Left cardiac atrium (tissue), 4 donors: ENCODE measurements around the gene STRADA. TPM values are rescaled to one million over a fixed set of nuclear protein-coding genes. Genes with fewer than 3 reads are reported as not detected.

Source experiments
- ATAC-seq, 2 donors: fragments of 200-7000 bp; cut with Tn5 transposase; one replicate each; pipeline ENCODE4 v1.9.1; 2020; ENCODE audit warnings: mild to moderate bottlenecking in 2 of 2, moderate library complexity in 2 of 2
- DNase-seq: peaks from one replicate; pipeline ENCODE4 v3.0.0-alpha.2; 2020
- intact Hi-C, 2 donors: fragments of 100-400 bp; cut with DNase I; formaldehyde crosslinking; loops; one replicate each; pipeline versions ENCODE4 v1.14.1 to v1.15.1; 2022 to 2023
- long read RNA-seq: library from polyadenylated mRNA; unstranded; transcript quantifications from one replicate; pipeline ENCODE4 v2.0.0, GENCODE V29; 2021
- total RNA-seq, 2 donors: library from RNA; stranded (reverse); fragmentation: NEBNext Ultra II Directional; extraction: Animal tissue kit (Norgen Biotek cat#: 25700); gene quantifications; one replicate each; pipeline ENCODE4 v1.2.1, GENCODE V29; 2021
- donor health status: DM: no; HTN: yes; CAD: no.
- donor health status: DM: no; HTN: yes; CAD: no; lungs with severe emphysema.
- donor health status: DM: yes; HTN: yes; CAD: no.
- donor health status: Dilated cardiomyopathy.

STRADA gene, protein sequence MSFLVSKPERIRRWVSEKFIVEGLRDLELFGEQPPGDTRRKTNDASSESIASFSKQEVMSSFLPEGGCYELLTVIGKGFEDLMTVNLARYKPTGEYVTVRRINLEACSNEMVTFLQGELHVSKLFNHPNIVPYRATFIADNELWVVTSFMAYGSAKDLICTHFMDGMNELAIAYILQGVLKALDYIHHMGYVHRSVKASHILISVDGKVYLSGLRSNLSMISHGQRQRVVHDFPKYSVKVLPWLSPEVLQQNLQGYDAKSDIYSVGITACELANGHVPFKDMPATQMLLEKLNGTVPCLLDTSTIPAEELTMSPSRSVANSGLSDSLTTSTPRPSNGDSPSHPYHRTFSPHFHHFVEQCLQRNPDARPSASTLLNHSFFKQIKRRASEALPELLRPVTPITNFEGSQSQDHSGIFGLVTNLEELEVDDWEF
- 10 to 100 TPM; 21.2 to 23.7 TPM for total RNA-seq
- long read RNA-seq, partial matches to known transcripts = 2 of 8 reads
- long read RNA-seq, other reads (novel, unspliced or antisense) = 3 of 8 reads

DNA sequence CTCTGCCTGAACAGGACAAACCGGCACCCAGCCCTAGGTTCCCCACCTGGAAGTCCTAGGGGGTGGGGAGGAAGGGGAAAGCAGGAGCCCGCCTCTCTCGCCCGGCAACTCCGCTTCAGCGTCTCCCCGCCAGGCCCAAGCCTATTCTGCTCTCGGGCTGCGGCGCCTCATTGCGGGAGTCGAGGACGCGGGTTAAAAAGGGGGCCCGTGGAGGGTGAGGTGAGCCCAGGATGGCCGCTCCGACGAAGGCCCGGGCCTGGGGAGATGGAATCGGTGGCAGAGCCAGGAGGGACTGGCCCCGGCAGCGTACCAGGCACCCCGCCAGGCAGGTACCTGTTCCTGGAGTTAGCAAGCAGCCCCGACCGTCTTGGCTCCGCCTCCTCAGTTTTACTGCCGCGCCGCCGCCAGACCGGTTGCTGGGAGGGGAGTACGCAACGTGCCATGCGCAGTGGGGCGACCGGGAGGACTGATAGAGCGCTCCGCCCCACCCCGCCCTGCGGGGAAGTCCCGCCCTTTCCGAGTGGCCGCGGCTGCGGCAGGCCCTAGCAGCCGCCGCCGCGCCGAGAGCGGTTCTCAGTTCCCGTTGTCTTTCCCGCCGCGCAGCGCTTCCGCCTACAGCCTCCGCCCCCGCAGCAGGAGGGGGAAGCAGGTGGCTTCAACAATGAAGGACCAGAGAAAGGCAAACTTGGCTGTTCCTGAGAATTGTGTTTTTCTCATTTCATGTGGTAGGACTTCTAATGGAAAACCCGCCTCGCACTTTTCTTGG is at the start of gene STRADA:
Gene STRADA (minus strand): TSS at position 392 of the 766 bp plus-strand sequence. CDS start 13,430 bp downstream, outside the sequence.
- peak; percentile 98 for DNase-seq
- ATAC-seq = peak; percentile 99 to 100
- intact Hi-C loops = no loop called here

DNA sequence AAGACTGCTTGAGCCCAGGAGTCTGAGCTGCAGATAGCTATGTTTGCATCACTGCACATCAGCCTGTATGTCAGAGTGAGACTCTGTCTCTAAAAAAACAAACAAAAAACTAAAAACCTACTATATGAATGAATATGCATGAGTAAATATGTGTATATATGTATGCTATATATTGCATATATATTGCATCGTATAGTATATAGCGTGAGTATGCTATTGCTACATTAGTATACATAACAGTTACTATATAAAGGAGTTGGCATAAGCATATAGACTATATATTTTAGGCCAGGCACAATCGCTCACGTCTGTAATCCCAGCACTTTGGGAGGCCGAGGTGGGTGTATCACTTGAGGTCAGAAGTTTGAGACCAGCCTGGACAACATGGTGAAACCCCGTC is 48.5 kb upstream of the STRADA start:
- no peak for DNase-seq
- ATAC-seq = no peak
- intact Hi-C loops = loop anchor here in 1 of 2 donors (10.0 kb wide), 1 partner anchor 735 kb away; no protein-coding TSS in a partner anchor

DNA sequence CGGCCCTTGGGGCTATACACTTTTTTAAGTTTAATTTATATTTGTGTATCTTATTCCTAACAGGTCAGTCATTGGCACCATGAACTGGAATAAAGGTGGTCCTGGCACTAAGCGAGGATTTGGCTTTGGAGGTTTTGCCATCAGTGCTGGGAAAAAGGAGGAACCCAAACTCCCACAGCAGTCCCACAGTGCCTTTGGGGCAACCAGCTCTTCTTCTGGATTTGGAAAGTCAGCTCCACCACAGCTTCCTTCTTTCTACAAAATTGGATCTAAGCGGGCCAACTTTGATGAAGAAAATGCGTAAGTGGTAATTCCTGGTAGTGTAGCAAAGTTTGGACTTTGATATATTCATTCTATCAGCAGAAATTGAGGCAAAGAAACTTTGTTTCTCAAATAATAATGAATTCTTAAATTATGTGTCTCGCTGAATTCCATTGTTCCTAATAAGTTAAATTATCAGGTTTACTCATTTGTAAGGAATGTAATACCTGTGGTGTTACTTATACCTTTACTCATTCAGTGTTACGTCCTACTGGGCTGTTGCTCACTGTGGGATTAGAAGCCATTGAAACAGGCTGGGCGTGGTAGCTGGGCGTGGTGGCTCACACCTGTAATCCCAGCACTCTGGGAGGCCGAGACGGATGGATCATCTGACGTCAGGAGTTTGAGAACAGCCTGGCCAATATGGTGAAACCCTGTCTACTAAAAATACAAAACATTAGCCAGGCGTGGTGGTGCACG is 45.5 kb upstream of the STRADA start:
- DNase-seq (no peak), ATAC-seq (no peak)
- intact Hi-C loops = no loop called here

DNA sequence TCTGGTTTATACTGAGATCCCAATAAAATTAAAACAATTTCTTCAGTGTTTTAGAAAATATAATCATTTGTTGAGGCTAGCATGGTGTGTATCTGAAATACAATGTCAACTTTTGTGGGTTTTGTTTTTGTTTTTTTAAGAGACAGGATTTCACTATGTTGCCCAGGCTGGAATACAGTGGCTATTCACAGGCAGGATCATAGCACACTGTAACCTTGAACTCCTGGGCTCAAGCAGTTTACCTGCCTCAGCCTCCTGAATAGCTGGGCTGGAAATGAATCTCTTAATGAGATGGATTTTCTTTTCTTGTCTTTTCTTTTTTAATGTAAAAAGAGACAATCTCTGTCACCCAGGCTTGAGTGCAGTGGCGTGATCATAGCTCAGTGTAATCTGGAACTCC is 44.5 kb upstream of the STRADA start:
- ATAC-seq = no peak
- intact Hi-C loops = no loop called here
- DNase-seq = no peak

DNA sequence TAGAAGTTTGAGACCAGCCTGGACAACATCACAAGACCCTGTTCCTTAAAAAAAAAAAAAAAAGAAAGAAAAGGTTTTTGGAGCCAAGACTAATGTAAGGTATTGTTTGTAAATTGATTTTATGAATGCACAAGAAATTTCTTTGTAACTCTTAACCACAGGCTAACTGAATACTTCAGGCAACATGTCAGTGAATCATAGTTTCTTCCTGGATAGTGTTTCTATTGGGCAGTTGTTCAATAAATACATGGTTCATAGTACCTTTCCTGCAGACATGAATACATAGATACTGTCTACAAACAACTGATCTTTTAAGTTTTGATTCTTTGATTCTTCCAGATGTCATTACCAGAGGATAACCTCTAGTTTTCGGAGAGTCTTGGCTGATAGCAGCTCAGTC is 44.0 kb upstream of the STRADA start:
- DNase-seq = no peak
- intact Hi-C loops = no loop called here
- no peak for ATAC-seq

DNA sequence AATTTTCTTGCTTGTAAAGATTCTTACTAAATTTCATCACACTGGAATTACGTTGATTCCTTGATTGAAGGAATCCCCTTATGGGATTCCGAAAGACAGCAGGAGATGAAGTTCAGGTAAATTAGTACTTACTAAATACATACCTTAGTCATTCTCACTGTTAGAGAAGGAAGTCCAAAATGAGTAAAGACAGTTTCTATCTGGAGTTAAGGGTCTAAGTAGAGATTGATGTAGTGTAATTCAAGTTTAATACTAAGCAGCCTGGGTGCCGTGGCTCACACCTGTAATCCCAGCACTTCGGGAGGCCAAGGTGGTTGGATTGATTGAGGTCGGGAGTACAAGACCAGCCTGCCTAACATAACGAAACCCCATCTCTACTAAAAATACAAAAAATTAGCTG is 41.9 kb upstream of the STRADA start:
- no peak for ATAC-seq
- intact Hi-C loops = no loop called here
- no peak for DNase-seq

DNA sequence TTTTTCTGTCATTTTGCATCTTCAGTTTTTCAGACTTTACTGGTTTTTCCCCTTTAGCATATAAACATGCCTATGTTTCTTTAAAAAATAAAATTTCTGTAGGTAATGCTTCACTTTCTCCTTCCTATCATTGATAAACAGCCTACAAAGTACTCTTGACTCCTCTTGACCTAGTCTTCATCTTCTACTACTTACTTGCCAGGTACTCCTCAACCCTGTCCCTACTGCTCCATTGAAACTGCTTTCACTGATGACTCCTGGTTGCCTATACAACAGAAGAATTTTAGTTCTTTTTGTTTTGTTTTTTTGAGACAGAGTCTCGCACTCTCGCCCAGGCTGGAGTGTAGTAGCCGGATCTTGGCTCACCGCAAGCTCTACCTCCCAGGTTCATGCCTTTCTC is 39.3 kb upstream of the STRADA start:
- intact Hi-C loops = no loop called here
- no peak for DNase-seq
- ATAC-seq = no peak

DNA sequence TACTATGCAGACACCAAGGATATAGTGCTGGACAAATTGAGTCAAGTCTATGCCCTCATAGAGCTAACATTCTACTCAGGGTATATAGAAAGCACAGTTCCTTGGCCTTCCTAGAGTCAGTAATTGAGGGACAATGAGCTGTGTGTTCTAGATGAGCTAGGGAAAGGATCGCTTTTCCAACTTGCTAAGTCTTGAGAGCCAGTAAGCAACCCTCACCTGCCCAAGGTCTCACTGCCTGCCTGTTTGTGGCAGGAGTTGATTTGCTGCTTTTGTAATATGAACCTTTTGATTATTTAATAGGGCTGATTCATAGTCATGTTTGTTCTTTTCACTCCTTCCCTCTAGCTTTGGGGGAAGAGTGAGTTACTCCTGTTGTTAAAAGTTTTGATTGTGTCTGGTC is 38.9 kb upstream of the STRADA start:
- DNase-seq (no peak), ATAC-seq (no peak)
- intact Hi-C loops = no loop called here

DNA sequence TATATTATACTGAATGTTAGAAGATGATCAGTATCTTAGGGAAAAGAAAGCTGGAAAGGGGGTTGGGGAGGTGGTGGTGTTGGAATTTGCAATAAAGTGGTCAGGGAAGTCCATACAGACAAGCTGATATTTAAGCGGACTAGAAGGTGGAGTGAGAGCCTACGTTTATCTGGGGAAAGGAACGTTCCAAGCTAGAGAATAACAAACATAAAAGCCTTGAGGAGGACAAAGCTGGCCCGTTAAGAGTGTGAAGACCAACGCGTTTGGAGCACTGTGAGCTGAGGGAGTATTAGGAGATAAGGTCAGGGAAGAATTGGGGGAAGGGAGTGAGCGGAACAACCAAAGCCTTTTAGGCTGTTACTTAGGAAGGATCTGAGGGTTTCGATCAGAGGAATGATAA is 33.8 kb upstream of the STRADA start:
- intact Hi-C loops = loop anchor here in 1 of 2 donors (10.0 kb wide), 1 partner anchor 49 kb away; the partner anchor contains the start of genes FTSJ3 and PSMC5
- DNase-seq (no peak), ATAC-seq (no peak)

DNA sequence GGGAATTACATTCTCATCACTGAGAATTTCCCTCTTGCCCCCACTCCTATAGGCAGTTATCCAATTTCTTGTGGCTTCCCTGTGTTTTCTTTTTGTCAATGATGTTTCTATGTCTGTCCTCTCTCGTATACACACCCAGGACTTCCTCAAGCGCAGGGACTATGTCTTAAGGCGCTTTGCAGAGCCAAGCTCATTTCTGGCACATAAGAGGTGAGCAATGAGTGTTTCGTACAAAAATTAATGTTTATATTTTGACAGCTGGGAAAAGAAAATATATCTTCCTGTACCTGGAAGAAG is 33.3 kb upstream of the STRADA start:
- intact Hi-C loops = loop anchor here in 1 of 2 donors (10.0 kb wide), 1 partner anchor 50 kb away; the partner anchor contains the start of genes FTSJ3 and PSMC5
- no peak for ATAC-seq
- DNase-seq = no peak

DNA sequence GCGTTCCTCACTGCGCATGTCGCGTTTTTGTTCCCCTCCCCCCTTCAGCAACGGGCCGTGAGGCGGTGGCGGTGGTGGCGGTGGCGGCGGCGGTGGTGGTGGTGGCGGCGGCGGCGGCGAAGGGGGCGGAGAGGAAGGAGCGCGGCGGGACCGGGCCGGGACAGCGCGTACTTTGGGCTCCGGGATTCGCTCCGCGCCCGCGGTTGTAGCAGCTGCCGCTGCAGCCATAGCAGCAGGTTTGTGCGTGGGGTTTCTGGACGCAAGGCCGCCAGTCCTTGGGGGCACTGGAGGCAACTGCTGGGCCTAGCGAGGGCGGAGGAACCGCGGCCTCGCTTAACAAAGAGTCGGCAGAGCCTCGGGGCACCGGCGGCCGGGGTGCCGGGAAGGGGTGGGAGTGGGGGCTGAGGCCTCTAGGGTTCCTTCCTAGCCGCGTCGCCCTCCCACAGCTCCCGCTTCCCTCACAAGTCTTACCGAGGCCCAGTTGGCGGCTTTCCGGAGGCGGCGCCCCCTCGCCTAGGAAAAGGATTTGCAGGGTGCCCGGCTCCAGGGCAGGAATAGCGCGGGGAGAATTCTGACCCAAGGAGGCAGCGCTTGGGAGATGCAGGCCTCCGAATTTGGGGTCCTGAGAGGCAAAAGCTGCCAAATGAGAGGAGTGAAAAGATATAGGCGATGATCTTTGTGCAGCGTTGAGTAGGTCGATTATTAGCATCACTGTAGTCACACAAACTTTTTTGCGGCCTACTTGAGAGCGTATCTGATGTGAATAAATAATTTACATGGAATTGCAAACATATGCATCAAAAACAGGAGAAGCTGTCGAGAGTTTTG is 32.8 kb upstream of the STRADA start, which contains the start of gene DDX42:
Gene DDX42 (plus strand): TSS at position 30 of the 828 bp plus-strand sequence. CDS start 12,880 bp downstream, outside the sequence.
- intact Hi-C loops = loop anchor here in 1 of 2 donors (10.0 kb wide), 1 partner anchor 50 kb away; the partner anchor contains the start of genes FTSJ3 and PSMC5
- DNase-seq (peak; percentile 92), ATAC-seq (peak; percentile 16 to 32)

DNA sequence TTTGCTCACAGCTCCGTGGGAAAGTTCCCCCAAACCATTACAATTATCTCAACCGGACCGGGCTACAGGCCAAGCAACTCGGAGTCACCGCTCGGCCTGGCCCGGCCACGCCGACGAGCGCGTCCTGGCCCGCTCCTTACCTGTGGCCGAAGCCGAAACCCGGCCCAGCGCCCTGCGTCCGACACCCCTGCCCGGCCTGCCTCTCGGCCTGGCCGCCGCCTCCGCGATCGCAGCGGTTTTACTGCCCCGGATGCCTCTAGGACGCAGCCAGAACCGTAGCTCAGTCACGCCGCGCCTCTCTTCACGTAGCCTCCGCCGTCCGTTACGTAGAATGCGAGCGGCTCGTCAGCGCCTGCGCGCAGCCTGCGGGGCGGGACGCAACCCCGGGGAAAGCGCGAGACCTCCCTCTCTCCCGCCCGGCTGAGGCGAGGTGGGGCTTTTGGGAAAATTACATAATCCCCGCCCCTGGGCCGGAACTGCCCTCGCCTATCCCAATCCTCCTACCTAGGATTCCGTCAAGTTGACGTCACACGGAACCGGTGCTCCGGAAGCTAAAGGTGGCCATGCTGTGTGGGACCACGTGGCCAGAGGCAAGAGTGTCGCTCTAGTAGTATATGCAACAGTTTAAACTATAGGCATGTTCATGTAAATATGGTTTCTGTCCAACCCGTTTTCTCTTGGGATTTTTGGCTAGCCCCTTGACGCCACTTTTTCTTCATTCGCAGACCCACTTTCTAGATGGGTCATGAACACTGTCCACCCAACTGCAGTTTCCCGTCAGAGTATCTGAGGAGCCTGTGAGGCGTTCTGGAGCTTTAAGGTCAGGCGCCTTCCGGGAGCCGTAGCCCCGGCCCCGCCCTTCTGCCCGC is 31.9 kb upstream of the STRADA start, which contains the start of gene CCDC47:
Gene CCDC47 (minus strand): TSS at position 326 of the 869 bp plus-strand sequence. CDS start 7,422 bp downstream, outside the sequence.
- peak; percentile 98 for DNase-seq
- intact Hi-C loops = loop anchor here in 1 of 2 donors (10.0 kb wide), 1 partner anchor 51 kb away; the partner anchor contains the start of genes FTSJ3 and PSMC5

DNA sequence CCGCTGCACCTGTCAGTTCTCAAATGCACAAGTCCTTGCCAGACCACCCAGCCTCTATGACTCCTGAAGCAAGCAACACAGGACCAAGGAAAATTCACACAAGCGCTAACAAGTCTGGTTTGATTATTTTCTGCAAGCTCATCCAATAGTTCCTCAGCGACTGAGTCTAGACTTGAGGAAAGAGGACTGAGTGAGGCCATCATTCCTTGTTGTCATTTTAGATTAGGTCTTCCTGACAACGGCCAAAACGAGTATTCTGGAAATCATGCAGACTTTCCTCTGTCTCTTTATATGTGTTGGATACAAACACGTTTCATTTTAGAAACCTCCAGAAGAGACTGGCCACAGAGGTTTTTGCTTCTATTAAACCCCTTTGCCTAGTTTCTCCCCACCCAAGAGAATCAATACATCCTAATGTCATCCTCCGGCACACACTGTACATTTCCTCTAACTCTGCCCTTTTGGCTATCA is 31.2 kb upstream of the STRADA start:
- DNase-seq (no peak), ATAC-seq (no peak)
- intact Hi-C loops = loop anchor here in 1 of 2 donors (10.0 kb wide), 1 partner anchor 52 kb away; the partner anchor contains the start of genes FTSJ3 and PSMC5

More for the DNA sequence above, 31.9 kb upstream of the STRADA start, which contains the start of gene CCDC47:
- peak; percentile 94 to 96 for ATAC-seq

DNA sequence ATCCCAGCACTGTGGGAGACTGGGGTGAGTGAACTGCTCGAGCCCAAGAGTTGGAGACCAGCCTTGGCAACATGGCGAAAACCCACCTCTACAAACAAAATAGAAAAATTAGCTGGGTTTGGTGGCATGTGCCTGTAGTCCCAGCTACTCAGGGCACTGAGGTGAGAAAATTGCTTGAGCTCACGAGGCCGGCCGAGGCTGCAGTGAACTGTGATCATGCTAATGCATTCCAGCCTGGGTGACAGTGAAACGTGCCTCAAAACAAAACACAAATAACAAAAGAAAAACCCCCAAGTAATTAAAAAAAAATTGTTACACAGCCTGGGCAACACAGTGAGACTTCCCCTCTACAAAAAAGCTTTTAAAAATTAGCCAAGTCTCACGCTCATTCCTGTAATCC is 26.8 kb upstream of the STRADA start:
- ATAC-seq = no peak
- no peak for DNase-seq
- intact Hi-C loops = no loop called here

DNA sequence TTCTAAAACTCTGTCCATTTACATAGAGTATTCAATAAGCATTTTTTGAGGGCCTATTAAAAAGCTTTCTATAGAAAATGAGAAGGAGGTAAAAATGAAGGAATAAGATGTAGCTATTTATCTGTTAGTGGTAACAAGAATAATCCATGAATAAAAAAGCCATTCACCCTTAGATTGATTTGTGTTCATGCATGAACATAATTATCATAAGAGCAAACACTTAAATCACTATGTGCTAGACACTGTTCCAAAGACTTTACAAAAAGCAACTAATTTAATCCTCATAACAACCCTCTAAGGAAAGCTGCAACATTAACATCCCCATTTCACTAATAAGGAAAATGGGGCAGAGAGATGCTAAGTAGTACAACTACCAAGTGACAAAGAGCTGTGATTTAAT is 25.2 kb upstream of the STRADA start:
- no peak for DNase-seq
- intact Hi-C loops = no loop called here
- ATAC-seq = no peak

DNA sequence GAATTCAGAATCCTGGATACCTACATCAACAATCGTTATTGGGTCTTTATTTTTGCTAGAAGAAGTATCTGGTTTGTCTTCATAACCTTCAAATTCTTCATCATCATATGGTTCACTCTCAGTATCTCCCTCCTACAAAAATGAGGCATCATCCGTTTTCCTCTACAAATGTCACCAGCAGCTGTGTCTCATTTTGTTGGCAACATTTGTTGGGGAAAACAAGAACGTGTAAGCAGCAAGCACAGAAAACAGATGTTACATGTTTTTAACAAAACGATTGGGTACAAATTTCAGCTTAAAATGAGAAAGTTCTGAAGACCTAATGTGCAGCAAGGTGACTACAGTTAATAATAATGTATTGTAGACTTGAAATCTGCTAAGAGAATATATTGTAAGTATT is 23.1 kb upstream of the STRADA start:
- intact Hi-C loops = no loop called here
- DNase-seq = no peak
- no peak for ATAC-seq
